NCI-H1930 (cell line): Measurements from ENCODE around the gene CHMP4B.

Experiments used
- DNase-seq, 2 experiments: peaks; one replicate each; lab custom pipeline; 2025; lab: John Stamatoyannopoulos, UW

The CHMP4B gene

GRCh38 chr20:33863440-33864323 lies 52.5 kb downstream of the CHMP4B start:
- DNase-seq: no peak

GRCh38 chr20:33864324-33864963 lies 53.3 kb downstream of the CHMP4B start:
- DNase-seq: no peak

- no peak for DNase-seq
Observed at GRCh38 chr20:33865761-33866370, 54.7 kb downstream of the CHMP4B start.

- no peak for DNase-seq
Observed at GRCh38 chr20:33866398-33867100, 55.4 kb downstream of the CHMP4B start.

GRCh38 chr20:33868042-33868441 lies 56.9 kb downstream of the CHMP4B start:
- no peak for DNase-seq

- DNase-seq: no peak
Observed at GRCh38 chr20:33868595-33868994, 57.4 kb downstream of the CHMP4B start.

GRCh38 chr20:33869283-33869682 lies 58.1 kb downstream of the CHMP4B start:
- no peak for DNase-seq

- DNase-seq: no peak
Observed at GRCh38 chr20:33871362-33871761, 60.2 kb downstream of the CHMP4B start.

GRCh38 chr20:33874129-33874528 lies 63.0 kb downstream of the CHMP4B start:
- DNase-seq: no peak

GRCh38 chr20:33875055-33875454 lies 63.9 kb downstream of the CHMP4B start:
- no peak for DNase-seq

- no peak for DNase-seq
Observed at GRCh38 chr20:33875534-33876026, 64.4 kb downstream of the CHMP4B start.

- DNase-seq: no peak
Observed at GRCh38 chr20:33878583-33878982, 67.4 kb downstream of the CHMP4B start.

- no peak for DNase-seq
Observed at GRCh38 chr20:33880396-33880795, 69.2 kb downstream of the CHMP4B start.

GRCh38 chr20:33881989-33882388 lies 70.8 kb downstream of the CHMP4B start:
- no peak for DNase-seq

GRCh38 chr20:33882481-33882880 lies 71.3 kb downstream of the CHMP4B start:
- DNase-seq: no peak

GRCh38 chr20:33883164-33883563 lies 72.0 kb downstream of the CHMP4B start:
- no peak for DNase-seq

GRCh38 chr20:33884633-33885032 lies 73.5 kb downstream of the CHMP4B start:
- no peak for DNase-seq

GRCh38 chr20:33889312-33889711 lies 78.2 kb downstream of the CHMP4B start:
- no peak for DNase-seq

- DNase-seq: no peak
Observed at GRCh38 chr20:33890557-33890956, 79.4 kb downstream of the CHMP4B start.

- DNase-seq: no peak
Observed at GRCh38 chr20:33893314-33893713, 82.2 kb downstream of the CHMP4B start.

GRCh38 chr20:33894798-33895197 lies 83.7 kb downstream of the CHMP4B start:
- no peak for DNase-seq

GRCh38 chr20:33896509-33896908 lies 85.4 kb downstream of the CHMP4B start:
- no peak for DNase-seq
